T follicular helper cell (primary cell): ENCODE measurements around the gene PLN.

Experiments used
- DNase-seq: peaks from one replicate; pipeline ENCODE4 v3.0.0-alpha.2; 2020; ENCODE audit warnings: low read depth

The PLN gene

GRCh38 chr6:118537574-118537973 lies 10.5 kb upstream of the PLN start:
- no peak for DNase-seq

- no peak for DNase-seq
Observed at GRCh38 chr6:118542184-118542952, 5.7 kb upstream of the PLN start.

- DNase-seq = no peak
Observed at GRCh38 chr6:118544105-118544504, 4.0 kb upstream of the PLN start.

GRCh38 chr6:118546164-118546879 lies 1.8 kb upstream of the PLN start:
- DNase-seq = no peak

GRCh38 chr6:118546880-118547218 lies 1.2 kb upstream of the PLN start:
- no peak for DNase-seq

- DNase-seq = no peak
Observed at GRCh38 chr6:118548613-118549012, 517 bp downstream of the PLN start.

GRCh38 chr6:118551063-118552053 lies 3.3 kb downstream of the PLN start:
- DNase-seq = no peak

GRCh38 chr6:118553132-118553531 lies 5.0 kb downstream of the PLN start:
- no peak for DNase-seq

GRCh38 chr6:118554698-118555097 lies 6.6 kb downstream of the PLN start:
- DNase-seq = no peak

GRCh38 chr6:118558464-118559217 lies 10.5 kb downstream of the PLN start:
- no peak for DNase-seq

- DNase-seq = no peak
Observed at GRCh38 chr6:118559659-118560058, 11.6 kb downstream of the PLN start.

GRCh38 chr6:118562248-118562647 lies 14.2 kb downstream of the PLN start:
- no peak for DNase-seq

GRCh38 chr6:118562959-118563358 lies 14.9 kb downstream of the PLN start:
- DNase-seq = no peak

GRCh38 chr6:118565311-118565960 lies 17.3 kb downstream of the PLN start:
- no peak for DNase-seq

- DNase-seq = no peak
Observed at GRCh38 chr6:118567974-118568373, 19.9 kb downstream of the PLN start.

GRCh38 chr6:118569498-118569897 lies 21.4 kb downstream of the PLN start:
- DNase-seq = no peak

- DNase-seq = no peak
Observed at GRCh38 chr6:118571121-118571520, 23.0 kb downstream of the PLN start.

- no peak for DNase-seq
Observed at GRCh38 chr6:118574051-118574865, 26.2 kb downstream of the PLN start.

GRCh38 chr6:118577972-118578371 lies 29.9 kb downstream of the PLN start:
- no peak for DNase-seq

- DNase-seq = no peak
Observed at GRCh38 chr6:118578617-118579016, 30.5 kb downstream of the PLN start.
